GM21381 (cell line): ENCODE measurements around the gene DUS2.
A peak's percentile ranks its signal among the peaks of the same experiment; 100 is the strongest.

Experiments used
- ATAC-seq: cut with Tn5 transposase; IDR thresholded peaks from one replicate; pipeline ENCODE4 v1.9.1; 2021; ENCODE audit warnings: mild to moderate bottlenecking, moderate library complexity; ENCODE audit not compliant: unreplicated experiment

Gene DUS2

GRCh38 chr16:68040506-68041288, 17.6 kb downstream of the DUS2 start:
- ATAC-seq = no peak

- no peak for ATAC-seq
Observed at GRCh38 chr16:68041783-68042182, 18.7 kb downstream of the DUS2 start.

GRCh38 chr16:68046106-68046505, 23.0 kb downstream of the DUS2 start:
- no peak for ATAC-seq

GRCh38 chr16:68047987-68048386, 24.9 kb downstream of the DUS2 start:
- ATAC-seq = no peak

- ATAC-seq = no peak
Observed at GRCh38 chr16:68049449-68049848, 26.4 kb downstream of the DUS2 start.

GRCh38 chr16:68055395-68055794, 32.3 kb downstream of the DUS2 start:
- no peak for ATAC-seq

GRCh38 chr16:68059804-68060203, 36.7 kb downstream of the DUS2 start:
- ATAC-seq = no peak

GRCh38 chr16:68061396-68061795, 38.3 kb downstream of the DUS2 start:
- no peak for ATAC-seq

GRCh38 chr16:68062910-68063393, 39.9 kb downstream of the DUS2 start:
- no peak for ATAC-seq

GRCh38 chr16:68064791-68065365, 41.8 kb downstream of the DUS2 start:
- ATAC-seq = no peak

GRCh38 chr16:68065716-68066305, 42.7 kb downstream of the DUS2 start:
- no peak for ATAC-seq

GRCh38 chr16:68066763-68067162, 43.7 kb downstream of the DUS2 start:
- no peak for ATAC-seq

- no peak for ATAC-seq
Observed at GRCh38 chr16:68068926-68069325, 45.8 kb downstream of the DUS2 start.

- ATAC-seq = no peak
Observed at GRCh38 chr16:68069511-68070248, 46.6 kb downstream of the DUS2 start.

- ATAC-seq = no peak
Observed at GRCh38 chr16:68070249-68070730, 47.2 kb downstream of the DUS2 start.

GRCh38 chr16:68070806-68071517, 47.9 kb downstream of the DUS2 start:
- ATAC-seq = peak; percentile 38

GRCh38 chr16:68071518-68071901, 48.4 kb downstream of the DUS2 start:
- ATAC-seq = no peak

GRCh38 chr16:68072038-68072695, 49.1 kb downstream of the DUS2 start:
- no peak for ATAC-seq

GRCh38 chr16:68073902-68074760, 51.0 kb downstream of the DUS2 start:
- no peak for ATAC-seq
